HL-60 (cell line): ENCODE measurements around the gene RPS14.

Source experiments
- GABPA ChIP-seq: IDR thresholded peaks from 2 replicates; pipeline ENCODE4 v1.6.1; 2012; ENCODE audit warnings: low read depth
- POLR2AphosphoS5 ChIP-seq: IDR thresholded peaks from 2 replicates; pipeline ENCODE4 v1.6.1; 2012; ENCODE audit warnings: low read depth
- SPI1 ChIP-seq: IDR thresholded peaks from 2 replicates; pipeline ENCODE4 v1.6.1; 2012; ENCODE audit warnings: low read depth, mild to moderate bottlenecking, borderline replicate concordance
- TF ChIP-seq, protein P1 (sequence below): IDR thresholded peaks from one replicate; pipeline ENCODE4 v1.5.1; 2011; ENCODE audit warnings: low read length, control low read depth, inconsistent platforms; ENCODE audit not compliant: insufficient read depth
- TF ChIP-seq, protein P2 (sequence below): IDR thresholded peaks from 2 replicates; pipeline ENCODE4 v1.6.1; 2012; ENCODE audit warnings: low read depth; ENCODE audit not compliant: insufficient replicate concordance

- TF ChIP-seq, protein P1, sequence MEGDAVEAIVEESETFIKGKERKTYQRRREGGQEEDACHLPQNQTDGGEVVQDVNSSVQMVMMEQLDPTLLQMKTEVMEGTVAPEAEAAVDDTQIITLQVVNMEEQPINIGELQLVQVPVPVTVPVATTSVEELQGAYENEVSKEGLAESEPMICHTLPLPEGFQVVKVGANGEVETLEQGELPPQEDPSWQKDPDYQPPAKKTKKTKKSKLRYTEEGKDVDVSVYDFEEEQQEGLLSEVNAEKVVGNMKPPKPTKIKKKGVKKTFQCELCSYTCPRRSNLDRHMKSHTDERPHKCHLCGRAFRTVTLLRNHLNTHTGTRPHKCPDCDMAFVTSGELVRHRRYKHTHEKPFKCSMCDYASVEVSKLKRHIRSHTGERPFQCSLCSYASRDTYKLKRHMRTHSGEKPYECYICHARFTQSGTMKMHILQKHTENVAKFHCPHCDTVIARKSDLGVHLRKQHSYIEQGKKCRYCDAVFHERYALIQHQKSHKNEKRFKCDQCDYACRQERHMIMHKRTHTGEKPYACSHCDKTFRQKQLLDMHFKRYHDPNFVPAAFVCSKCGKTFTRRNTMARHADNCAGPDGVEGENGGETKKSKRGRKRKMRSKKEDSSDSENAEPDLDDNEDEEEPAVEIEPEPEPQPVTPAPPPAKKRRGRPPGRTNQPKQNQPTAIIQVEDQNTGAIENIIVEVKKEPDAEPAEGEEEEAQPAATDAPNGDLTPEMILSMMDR = no peak
- TF ChIP-seq, protein P2, sequence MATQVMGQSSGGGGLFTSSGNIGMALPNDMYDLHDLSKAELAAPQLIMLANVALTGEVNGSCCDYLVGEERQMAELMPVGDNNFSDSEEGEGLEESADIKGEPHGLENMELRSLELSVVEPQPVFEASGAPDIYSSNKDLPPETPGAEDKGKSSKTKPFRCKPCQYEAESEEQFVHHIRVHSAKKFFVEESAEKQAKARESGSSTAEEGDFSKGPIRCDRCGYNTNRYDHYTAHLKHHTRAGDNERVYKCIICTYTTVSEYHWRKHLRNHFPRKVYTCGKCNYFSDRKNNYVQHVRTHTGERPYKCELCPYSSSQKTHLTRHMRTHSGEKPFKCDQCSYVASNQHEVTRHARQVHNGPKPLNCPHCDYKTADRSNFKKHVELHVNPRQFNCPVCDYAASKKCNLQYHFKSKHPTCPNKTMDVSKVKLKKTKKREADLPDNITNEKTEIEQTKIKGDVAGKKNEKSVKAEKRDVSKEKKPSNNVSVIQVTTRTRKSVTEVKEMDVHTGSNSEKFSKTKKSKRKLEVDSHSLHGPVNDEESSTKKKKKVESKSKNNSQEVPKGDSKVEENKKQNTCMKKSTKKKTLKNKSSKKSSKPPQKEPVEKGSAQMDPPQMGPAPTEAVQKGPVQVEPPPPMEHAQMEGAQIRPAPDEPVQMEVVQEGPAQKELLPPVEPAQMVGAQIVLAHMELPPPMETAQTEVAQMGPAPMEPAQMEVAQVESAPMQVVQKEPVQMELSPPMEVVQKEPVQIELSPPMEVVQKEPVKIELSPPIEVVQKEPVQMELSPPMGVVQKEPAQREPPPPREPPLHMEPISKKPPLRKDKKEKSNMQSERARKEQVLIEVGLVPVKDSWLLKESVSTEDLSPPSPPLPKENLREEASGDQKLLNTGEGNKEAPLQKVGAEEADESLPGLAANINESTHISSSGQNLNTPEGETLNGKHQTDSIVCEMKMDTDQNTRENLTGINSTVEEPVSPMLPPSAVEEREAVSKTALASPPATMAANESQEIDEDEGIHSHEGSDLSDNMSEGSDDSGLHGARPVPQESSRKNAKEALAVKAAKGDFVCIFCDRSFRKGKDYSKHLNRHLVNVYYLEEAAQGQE = no peak
- no peak; the same call in none of the 2 replicates for TF ChIP-seq POLR2AphosphoS5
- TF ChIP-seq GABPA = no peak
- no peak for TF ChIP-seq SPI1
Observed at GRCh38 chr5:150485693-150486401, 36.3 kb upstream of the RPS14 start.
